G401 (cell line): ENCODE results near the gene NSG1. TPM values are rescaled to one million over a fixed set of nuclear protein-coding genes. Genes with fewer than 3 reads are reported as not detected.

Experiments used
- DNase-seq: peaks from one replicate; pipeline ENCODE4 v3.0.0-alpha.2; 2015; ENCODE audit warnings: low spot score
- in situ Hi-C: cut with HindIII; loops from 2 replicates; pipeline ENCODE4 v1.10.0; 2016; ENCODE audit warnings: low sequenced_read_pairs, mixed read lengths
- total RNA-seq: library from RNA; depleted of rRNA; stranded (reverse); fragments of >200 nt; shearing (Covaris generic); gene quantifications from 2 replicates; pipeline ENCODE4 v1.2.3, GENCODE V29; 2014

NSG1 gene
- total RNA-seq, 1 experiment from 2014 or later: 33.8 TPM

- no peak for DNase-seq
- in situ Hi-C loops: no loop called here
Observed at GRCh38 chr4:4425696-4426095, 38.8 kb downstream of the NSG1 start.

- in situ Hi-C loops: no loop called here
- DNase-seq: no peak
Observed at GRCh38 chr4:4426511-4427120, 39.7 kb downstream of the NSG1 start.

- no peak for DNase-seq
- in situ Hi-C loops: no loop called here
Observed at GRCh38 chr4:4427121-4427870, 40.4 kb downstream of the NSG1 start.

GRCh38 chr4:4427886-4428285 is 41.0 kb downstream of the NSG1 start:
- DNase-seq: no peak
- in situ Hi-C loops: no loop called here

GRCh38 chr4:4428966-4429875 is 42.3 kb downstream of the NSG1 start:
- in situ Hi-C loops: no loop called here
- DNase-seq: no peak

- in situ Hi-C loops: no loop called here
- DNase-seq: peak; percentile 57
Observed at GRCh38 chr4:4430492-4431195, 43.7 kb downstream of the NSG1 start.

- in situ Hi-C loops: no loop called here
- no peak for DNase-seq
Observed at GRCh38 chr4:4432341-4433125, 45.6 kb downstream of the NSG1 start.

- in situ Hi-C loops: no loop called here
- no peak for DNase-seq
Observed at GRCh38 chr4:4433941-4434340, 47.0 kb downstream of the NSG1 start.

- in situ Hi-C loops: no loop called here
Observed at GRCh38 chr4:4436244-4436823, 49.4 kb downstream of the NSG1 start.

GRCh38 chr4:4437798-4438470 is 51.0 kb downstream of the NSG1 start:
- DNase-seq: no peak
- in situ Hi-C loops: no loop called here

More at GRCh38 chr4:4436244-4436823, 49.4 kb downstream of the NSG1 start:
- DNase-seq: no peak

GRCh38 chr4:4438891-4439290 is 52.0 kb downstream of the NSG1 start:
- in situ Hi-C loops: no loop called here
- DNase-seq: no peak

GRCh38 chr4:4439782-4440181 is 52.9 kb downstream of the NSG1 start:
- in situ Hi-C loops: no loop called here
- no peak for DNase-seq

- DNase-seq: no peak
- in situ Hi-C loops: no loop called here
Observed at GRCh38 chr4:4440333-4441061, 53.6 kb downstream of the NSG1 start.

- in situ Hi-C loops: no loop called here
- DNase-seq: no peak
Observed at GRCh38 chr4:4443821-4444220, 56.9 kb downstream of the NSG1 start.

- no peak for DNase-seq
- in situ Hi-C loops: no loop called here
Observed at GRCh38 chr4:4446434-4446833, 59.5 kb downstream of the NSG1 start.

- in situ Hi-C loops: no loop called here
- no peak for DNase-seq
Observed at GRCh38 chr4:4455210-4455865, 68.4 kb downstream of the NSG1 start.

GRCh38 chr4:4456351-4456750 is 69.4 kb downstream of the NSG1 start:
- DNase-seq: no peak
- in situ Hi-C loops: no loop called here
